ENCODE measurements around the gene HSPB6.

The HSPB6 gene

DNA sequence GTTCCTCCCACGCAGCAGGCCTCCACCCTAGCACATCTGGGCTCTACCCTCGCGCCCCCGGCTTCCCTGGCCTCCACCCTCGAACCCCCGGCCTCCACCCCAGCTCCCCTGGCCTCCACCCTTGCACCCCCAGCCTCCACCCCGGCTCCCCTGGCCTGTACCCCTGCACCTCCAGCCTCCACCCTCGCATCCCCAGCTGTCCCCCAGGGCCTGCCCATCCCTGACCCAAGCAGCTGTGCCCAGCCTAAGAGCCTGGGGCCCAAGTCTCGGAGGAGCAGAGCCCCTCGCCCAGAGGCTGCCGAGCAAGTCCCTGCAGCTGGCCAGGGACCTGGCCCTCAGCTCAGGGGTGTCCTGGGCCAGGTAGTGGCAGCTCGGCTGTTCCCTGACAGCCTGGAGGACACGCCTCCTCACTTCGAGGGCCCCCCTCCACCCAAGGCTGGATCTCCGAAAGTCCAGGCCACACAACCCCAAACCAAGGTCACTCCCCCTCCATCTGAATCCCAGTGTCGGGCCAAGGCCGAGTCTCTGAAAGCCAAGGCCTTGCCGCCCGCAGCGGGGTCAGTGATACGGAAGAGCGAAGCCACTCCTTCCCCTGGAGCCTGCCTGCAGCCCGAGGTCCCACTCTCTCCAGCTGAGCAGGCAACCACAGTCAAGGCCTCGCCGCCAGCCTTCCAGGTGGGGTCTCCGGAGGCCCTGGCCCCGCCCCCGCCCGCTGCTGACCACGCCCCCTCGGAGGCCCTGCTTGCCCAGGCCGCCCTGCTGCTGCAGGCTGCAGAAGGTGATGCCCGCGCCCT lies 10.7 kb upstream of the HSPB6 start:
- peak; percentile 98 for DNase-seq (ENCODE audit: low spot score)

DNA sequence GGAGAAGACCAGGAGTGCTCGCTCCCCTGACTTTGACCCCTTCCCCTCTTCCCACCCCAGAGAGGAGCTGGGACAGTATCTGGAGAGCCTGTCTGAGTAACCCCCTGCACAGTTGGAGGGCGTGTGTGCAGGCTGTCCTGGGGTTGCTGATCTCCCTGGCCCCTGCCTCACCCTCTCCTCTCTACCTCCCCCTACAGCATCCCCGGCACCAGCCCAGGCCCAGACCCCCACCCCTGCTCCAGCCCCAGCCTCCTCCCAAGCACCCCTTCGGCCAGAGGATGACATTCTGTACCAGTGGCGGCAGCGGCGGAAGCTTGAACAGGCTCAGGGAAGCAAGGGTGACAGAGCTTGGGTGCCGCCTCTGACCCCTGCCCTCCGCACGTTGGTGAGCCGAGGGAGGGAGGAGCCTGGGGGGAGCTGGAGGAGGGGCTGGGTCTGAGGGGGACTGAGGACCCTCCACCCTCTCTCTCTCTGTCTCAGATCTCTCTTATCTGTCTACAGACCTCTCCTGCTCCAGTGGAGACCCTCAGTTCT lies 9.8 kb upstream of the HSPB6 start:
- no peak for DNase-seq (ENCODE audit: low spot score)

DNA sequence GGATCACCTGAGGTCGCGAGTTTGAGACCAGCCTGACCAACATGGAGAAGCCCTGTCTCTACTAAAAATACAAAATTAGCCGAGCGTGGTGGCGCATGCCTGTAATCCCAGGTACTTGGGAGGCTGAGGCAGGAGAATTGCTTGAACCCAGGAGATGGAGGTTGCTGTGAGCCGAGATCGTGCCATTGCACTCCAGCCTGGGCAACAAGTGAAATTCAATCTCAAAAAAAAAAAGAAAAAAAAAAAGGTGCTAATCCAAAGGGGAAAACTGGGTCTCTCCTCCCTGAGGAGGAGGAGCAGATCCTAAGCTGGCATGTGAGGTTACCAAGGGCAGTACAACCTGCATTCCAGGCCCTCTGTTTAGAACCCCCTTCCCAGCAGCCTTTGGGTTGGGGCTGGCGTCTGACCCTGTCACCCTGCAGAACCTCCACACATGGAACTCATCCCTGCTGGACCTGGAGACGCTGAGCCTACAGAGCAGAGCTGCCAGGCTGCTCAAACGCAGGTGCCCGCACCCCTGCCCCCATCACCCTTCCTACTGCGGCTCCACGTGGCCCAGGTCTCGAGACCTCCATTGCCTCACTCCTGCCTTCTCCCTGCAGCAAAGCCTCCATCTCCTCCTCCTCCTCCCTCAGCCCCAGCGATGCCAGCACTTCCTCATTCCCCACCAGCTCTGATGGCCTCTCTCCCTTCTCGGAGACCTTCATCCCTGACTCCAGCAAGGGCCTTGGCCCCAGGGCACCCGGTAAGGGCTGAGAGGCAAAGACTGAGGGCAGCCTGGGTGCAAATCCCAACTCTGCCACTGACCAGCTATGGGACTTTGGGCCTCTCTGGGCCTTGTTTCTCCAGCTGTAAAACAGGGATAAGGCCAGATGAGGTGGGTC lies 7.8 kb upstream of the HSPB6 start:
- no peak for DNase-seq (ENCODE audit: low spot score)

- DNase-seq (ENCODE audit: low spot score): no peak
These were observed 4.0 kb upstream of the HSPB6 start for GRCh38 chr19:35760711-35761349.

GRCh38 chr19:35759697-35760096 lies 2.9 kb upstream of the HSPB6 start:
- no peak for DNase-seq (ENCODE audit: low spot score)

- peak; percentile 94 for DNase-seq (ENCODE audit: low spot score)
These were observed 1.1 kb upstream of the HSPB6 start, which contains the start of gene PROSER3 for GRCh38 chr19:35757749-35758608. TSS of gene PROSER3 (plus strand) at chr19:35758176. CDS start at chr19:35758216, 40 bp downstream.

- peak; percentile 31 for DNase-seq (ENCODE audit: low spot score)
These were observed 461 bp upstream of the HSPB6 start for GRCh38 chr19:35757231-35757748.

- DNase-seq (ENCODE audit: low spot score): peak; percentile 37
These were observed 1.1 kb downstream of the HSPB6 start for GRCh38 chr19:35755550-35756376.

DNA sequence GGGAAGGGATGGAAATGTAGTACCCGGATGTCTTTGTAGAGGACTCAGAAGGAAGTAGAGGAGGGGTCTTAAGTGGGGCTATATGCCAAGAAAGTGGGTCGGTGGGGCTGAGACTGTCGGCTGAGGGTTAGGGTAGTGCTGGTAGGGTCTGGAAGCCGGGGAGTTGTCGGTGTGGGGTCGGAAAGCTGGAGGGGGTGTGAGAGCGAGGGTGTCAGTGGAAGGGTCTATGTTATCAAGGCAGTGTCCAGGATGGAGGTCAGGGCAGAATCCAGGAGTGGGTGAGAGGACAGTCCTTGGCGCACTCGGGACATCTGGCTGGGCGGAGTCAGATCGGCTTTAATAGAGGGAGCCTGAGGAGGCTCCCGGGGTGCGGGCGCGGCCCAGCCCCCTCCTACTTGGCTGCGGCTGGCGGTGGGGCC lies 1.7 kb downstream of the HSPB6 start:
- no peak for DNase-seq (ENCODE audit: low spot score)

DNA sequence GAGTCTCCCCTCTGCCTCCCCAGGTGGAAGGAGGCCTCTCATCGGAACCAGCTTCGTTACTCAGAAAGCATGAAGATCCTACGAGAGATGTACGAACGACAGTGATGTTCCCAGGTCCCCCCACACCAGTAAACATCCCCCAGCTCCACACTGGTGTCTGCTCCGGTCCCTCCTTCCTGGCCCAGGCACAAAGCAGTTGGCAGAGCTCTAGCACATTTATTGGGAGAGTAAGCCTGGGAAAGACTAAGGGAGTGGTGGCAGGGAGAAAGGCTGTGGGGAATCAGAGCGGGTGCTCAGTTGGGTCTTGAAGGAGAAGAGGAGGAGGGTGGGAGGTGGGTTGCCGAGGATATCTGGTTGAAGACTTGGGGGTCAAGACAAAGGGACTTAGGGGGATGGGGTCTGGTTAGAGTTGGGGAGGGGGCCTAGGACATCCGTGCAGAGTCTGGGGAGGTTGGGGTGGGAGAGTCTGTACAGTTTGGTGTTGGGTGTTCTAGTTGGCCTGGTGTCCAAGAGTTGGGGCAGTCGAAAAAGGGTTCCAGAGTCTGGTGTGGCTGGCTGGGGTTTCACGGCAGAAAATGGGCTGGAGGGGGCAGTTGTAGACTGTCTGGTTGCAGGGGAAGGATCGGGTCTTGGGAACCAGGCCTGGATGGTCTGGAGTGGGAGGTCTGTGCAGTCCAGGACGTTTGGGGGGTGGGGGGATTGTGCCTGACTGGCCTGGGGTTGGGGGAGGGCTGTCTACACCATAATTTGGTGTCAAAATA lies 2.3 kb downstream of the HSPB6 start:
- DNase-seq (ENCODE audit: low spot score): no peak

- no peak for DNase-seq (ENCODE audit: low spot score)
These were observed 3.0 kb downstream of the HSPB6 start for GRCh38 chr19:35753634-35754369.

DNA sequence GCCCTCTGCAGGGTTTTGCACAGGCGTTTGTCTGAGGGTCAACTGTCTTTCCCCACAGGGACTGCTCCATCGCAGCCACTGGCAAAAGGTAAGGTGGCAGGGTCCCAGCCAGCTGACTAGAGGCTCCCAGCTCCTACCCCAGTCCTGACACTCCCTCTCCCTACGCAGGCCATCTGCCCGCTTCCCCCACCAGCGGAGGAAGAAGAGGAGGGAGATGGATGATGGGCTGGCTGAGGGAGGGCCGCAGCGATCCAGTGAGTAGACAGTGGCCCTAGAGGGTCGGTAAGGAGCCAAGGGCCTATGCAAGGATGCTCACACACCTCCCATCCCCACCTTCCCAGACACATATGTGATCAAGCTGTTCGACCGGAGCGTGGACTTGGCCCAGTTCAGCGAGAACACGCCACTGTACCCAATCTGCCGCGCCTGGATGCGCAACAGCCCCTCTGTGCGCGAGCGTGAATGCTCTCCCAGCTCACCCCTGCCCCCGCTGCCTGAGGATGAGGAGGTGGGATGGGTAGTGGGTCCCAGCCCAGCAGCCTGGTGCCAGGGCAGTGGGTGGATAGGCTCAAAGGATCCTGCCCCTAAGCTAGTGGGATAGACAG lies 4.0 kb downstream of the HSPB6 start:
- no peak for DNase-seq (ENCODE audit: low spot score)

GRCh38 chr19:35751839-35752745 lies 4.7 kb downstream of the HSPB6 start:
- DNase-seq (ENCODE audit: low spot score): no peak

- DNase-seq (ENCODE audit: low spot score): no peak
These were observed 6.7 kb downstream of the HSPB6 start for GRCh38 chr19:35750167-35750566.

- peak; percentile 85 for DNase-seq (ENCODE audit: low spot score)
These were observed 8.5 kb downstream of the HSPB6 start, which contains the start of gene LIN37 for GRCh38 chr19:35748106-35749020. TSS of gene LIN37 (plus strand) at chr19:35748576. CDS start at chr19:35748725, 149 bp downstream.

- DNase-seq (ENCODE audit: low spot score): no peak
These were observed 10.3 kb downstream of the HSPB6 start for GRCh38 chr19:35746531-35746930.
